Aorta (tissue), 5 donors: Measurements from ENCODE around the gene MYBPHL. TPM values are rescaled to one million over a fixed set of nuclear protein-coding genes. Genes with fewer than 3 reads are reported as not detected.
"Not testable (repeated sequence)": the region's sequence is repeated elsewhere in the genome, so short reads cannot be mapped to it uniquely, and the experiment has no call there.

Experiments
- ATAC-seq: fragments of 200-7000 bp; cut with Tn5 transposase; one replicate; pipeline ENCODE4 v1.9.1; 2022; ENCODE audit warnings: moderate library complexity; ENCODE audit not compliant: low FRiP score
- DNase-seq, 2 donors: peaks; one replicate each; pipeline ENCODE4 v3.0.0-alpha.2; 2020
- H3K27ac ChIP-seq, 2 donors: one replicate each; pipeline ENCODE4 v1.5.1; 2013; ENCODE audit warnings: low read length in 2 of 2, mild to moderate bottlenecking in 2 of 2, moderate library complexity in 2 of 2, control low read depth in 1 of 2, inconsistent platforms in 1 of 2, low read depth in 1 of 2
- H3K27me3 ChIP-seq, 2 donors: one replicate each; pipeline ENCODE4 v1.6.1; 2013; ENCODE audit warnings: control low read depth in 1 of 2, low read length in 1 of 2, mild to moderate bottlenecking in 1 of 2, moderate library complexity in 1 of 2; ENCODE audit not compliant: insufficient read depth in 2 of 2, control insufficient read depth in 1 of 2
- H3K36me3 ChIP-seq, 2 donors: one replicate each; pipeline ENCODE4 v1.6.1; 2013; ENCODE audit warnings: control low read depth in 1 of 2, low read length in 1 of 2, mild to moderate bottlenecking in 1 of 2; ENCODE audit not compliant: insufficient read depth in 2 of 2, control insufficient read depth in 1 of 2
- H3K4me1 ChIP-seq, 2 donors: one replicate each; pipeline ENCODE4 v1.6.1; 2013; ENCODE audit warnings: low read length in 2 of 2, control low read depth in 1 of 2, mild to moderate bottlenecking in 1 of 2, moderate library complexity in 1 of 2; ENCODE audit not compliant: insufficient read depth in 2 of 2, control insufficient read depth in 1 of 2
- H3K4me3 ChIP-seq, 2 donors: one replicate each; pipeline ENCODE4 v1.5.1; 2013; ENCODE audit warnings: low read length in 2 of 2, control low read depth in 1 of 2, mild to moderate bottlenecking in 1 of 2
- H3K9me3 ChIP-seq: one replicate; pipeline ENCODE4 v1.6.1; 2013; ENCODE audit warnings: mild to moderate bottlenecking, low read length; ENCODE audit not compliant: control insufficient read depth
- WGBS, 2 donors: extraction: QIAGEN DNeasy Blood & Tissue Kit; methylation state at CpG; one replicate each; pipeline ENCODE4 v1.1.7; 2013; 5-methylcytosine and 5-hydroxymethylcytosine counted together
- intact Hi-C, 2 donors: fragments of 100-400 bp; cut with DNase I; formaldehyde crosslinking; loops; one replicate each; pipeline versions ENCODE4 v1.14.2 to v1.15.0; 2022
- polyA plus RNA-seq, 2 donors: library from polyadenylated mRNA; stranded (reverse); fragments of 200-250 nt; gene quantifications; one replicate each; pipeline ENCODE4 v1.2.3, GENCODE V29; 2013
- total RNA-seq, 2 donors: library from RNA; stranded (reverse); fragmentation: NEBNext Ultra II Directional; extraction: Animal tissue kit (Norgen Biotek cat#: 25700); gene quantifications; one replicate each; pipeline ENCODE4 v1.2.1, GENCODE V29; 2021
- donor health status: healthy with polysubstance abuse.
- donor health status: Bipolar disorder and iron deficiency.
- donor health status: DM: no; HTN: no; CAD: no.
- donor health status: DM: no; HTN: no; CAD: no.
- donor health status: DM: yes; HTN: yes; CAD: no.

MYBPHL gene
- total and polyA plus RNA-seq, 4 donors: not detected

DNA sequence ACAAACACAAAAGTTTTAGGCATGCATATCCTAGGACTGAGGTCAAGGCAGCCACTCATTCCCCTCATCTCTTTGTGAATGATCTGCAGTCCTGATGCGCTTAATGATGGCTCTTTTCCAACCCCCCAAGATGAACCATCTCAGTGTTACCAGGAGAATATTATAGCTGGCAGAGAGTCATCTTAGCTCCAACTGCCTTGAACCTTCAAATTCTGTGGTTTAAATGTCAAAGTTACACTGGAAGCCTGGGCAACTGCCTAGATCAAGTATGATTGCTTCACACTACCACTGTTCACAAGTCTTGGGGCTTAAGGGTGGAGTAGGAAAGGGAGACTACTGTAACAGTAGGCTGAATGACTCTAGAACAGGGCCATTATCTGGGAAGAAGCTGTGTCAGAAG, 8.0 kb upstream of the MYBPHL start:
- Histone ChIP-seq H3K27me3 (no peaks in the 10 kb centered on the region), H3K9me3 (no peaks in the 10 kb centered on the region), H3K27ac (no peak overlapping the region), H3K36me3 (peaks cover 20 to 37% of the 10 kb centered on the region in 2 donors), H3K4me3 (no peak overlapping the region), H3K4me1 (no peaks in the 10 kb centered on the region)
- intact Hi-C loops: no loop called here
- DNase-seq: no peak
- no peak for ATAC-seq
- WGBS, 2 donors: 97 to 99% methylated on average over 1 of the region's 1 CpG

DNA sequence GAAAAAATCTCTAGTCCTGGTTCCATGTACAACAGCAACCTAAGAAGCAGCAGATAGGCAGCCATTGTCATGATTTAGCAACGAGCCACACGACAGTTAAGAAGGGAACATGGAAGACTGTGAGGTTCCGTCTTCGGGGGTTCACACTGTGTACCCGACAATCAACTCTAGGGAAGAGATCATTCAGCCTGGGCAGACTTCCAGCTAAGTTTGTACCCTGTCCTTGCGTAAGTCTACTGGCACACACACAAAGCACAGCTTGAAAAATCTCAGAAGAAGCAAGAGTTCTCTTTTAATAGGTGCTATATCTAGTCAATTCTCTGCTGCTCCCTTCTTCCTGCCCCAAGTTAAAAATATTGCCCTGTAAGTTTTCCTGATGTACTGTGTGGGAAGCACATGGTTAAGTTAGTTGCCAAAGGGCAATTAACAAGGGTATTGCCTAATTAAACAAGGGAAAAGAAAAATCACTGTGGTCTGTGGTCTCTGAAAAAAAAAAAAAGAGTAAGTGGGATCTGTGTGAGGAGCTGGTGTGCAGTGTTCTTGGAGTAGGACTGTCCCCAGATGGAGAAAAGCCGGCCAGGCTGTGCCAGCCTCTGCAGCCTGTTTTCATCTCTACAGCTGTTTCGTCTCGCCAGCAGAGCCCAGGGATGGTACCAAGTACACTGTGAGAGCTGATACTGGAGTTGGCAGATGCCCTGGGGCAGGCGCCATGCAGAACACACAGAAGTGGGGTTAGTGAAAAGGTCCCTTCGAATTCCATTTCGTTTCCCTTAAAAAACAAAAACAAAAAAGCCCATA, 6.4 kb upstream of the MYBPHL start:
- Histone ChIP-seq H3K27me3 (no peaks in the 10 kb centered on the region), H3K9me3 (no peaks in the 10 kb centered on the region), H3K27ac (no peak overlapping the region), H3K36me3 (peaks cover 18 to 34% of the 10 kb centered on the region in 2 donors), H3K4me1 (no peaks in the 10 kb centered on the region), H3K4me3 (no peak overlapping the region)
- intact Hi-C loops: no loop called here
- WGBS, 2 donors: 79 to 87% methylated on average over 12 of the region's 12 CpGs
- ATAC-seq (no peak), DNase-seq (no peak)

- no peak for DNase-seq
- Histone ChIP-seq H3K36me3 (peaks cover 15 to 27% of the 10 kb centered on the region in 2 donors), H3K9me3 (no peaks in the 10 kb centered on the region), H3K4me3 (no peak overlapping the region), H3K4me1 (no peaks in the 10 kb centered on the region), H3K27me3 (no peaks in the 10 kb centered on the region), H3K27ac (no peak overlapping the region)
- intact Hi-C loops: no loop called here
- WGBS, 2 donors: 84 to 91% methylated on average over 2 of the region's 2 CpGs
- ATAC-seq: no peak
Measured at GRCh38 chr1:109312246-109312645, 5.4 kb upstream of the MYBPHL start.

- H3K9me3 ChIP-seq: no peaks in the 10 kb centered on the region
- H3K27me3 ChIP-seq: no peaks in the 10 kb centered on the region
- H3K4me1 ChIP-seq: no peaks in the 10 kb centered on the region
- no peak overlapping the region for H3K27ac ChIP-seq
- ATAC-seq (no peak), DNase-seq (no peak)
- H3K36me3 ChIP-seq: peaks cover 11 to 17% of the 10 kb centered on the region in 2 donors
- intact Hi-C loops: no loop called here
- WGBS, 2 donors: 46 to 51% methylated on average over 2 of the region's 2 CpGs
- no peak overlapping the region for H3K4me3 ChIP-seq
Measured at GRCh38 chr1:109309347-109309746, 2.5 kb upstream of the MYBPHL start.

DNA sequence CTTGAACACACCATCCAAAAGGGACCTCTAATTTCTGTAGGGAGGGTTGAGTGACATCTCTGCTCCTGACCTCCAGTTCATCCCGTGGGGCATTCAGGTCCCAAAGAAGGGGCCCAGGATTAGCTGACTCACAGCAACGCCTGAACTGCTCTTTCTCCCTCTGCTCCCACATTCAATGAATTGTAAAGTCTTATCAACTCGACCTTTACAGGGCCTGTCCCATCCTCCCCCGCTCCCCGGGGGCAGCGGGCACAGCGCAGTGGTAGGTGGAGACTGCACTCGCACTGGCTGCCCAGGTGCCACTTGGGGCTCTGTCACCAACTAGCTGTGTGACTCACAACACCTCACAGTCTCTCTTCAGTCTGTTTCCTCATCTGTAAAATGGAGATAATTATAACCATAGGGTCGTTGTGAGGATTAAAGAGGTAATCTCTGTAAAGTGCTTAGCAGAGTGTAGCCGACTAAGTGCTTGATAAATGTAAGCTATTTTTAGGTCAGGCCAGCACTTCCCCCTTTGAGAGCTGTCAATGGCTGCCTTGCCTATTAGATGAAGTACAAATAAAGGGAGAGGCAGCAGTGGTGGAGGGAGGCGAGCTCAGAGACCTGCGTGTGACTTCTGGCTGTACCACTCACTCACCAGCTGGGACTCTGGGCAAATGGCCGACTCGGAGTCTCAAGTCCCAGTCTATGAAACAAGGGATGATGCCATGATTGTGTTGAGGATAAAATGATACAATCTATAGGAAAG, 637 bp upstream of the MYBPHL start:
- ATAC-seq (no peak), DNase-seq (no peak)
- Histone ChIP-seq H3K9me3 (no peaks in the 10 kb centered on the region), H3K27me3 (no peaks in the 10 kb centered on the region), H3K36me3 (peaks cover 4 to 9% of the 10 kb centered on the region in 2 donors), H3K4me1 (no peaks in the 10 kb centered on the region), H3K4me3 (no peak overlapping the region), H3K27ac (no peak overlapping the region)
- intact Hi-C loops: no loop called here
- 49 to 52% methylated on average over 14 of the region's 14 CpGs for WGBS, 2 donors

- not testable (repeated sequence) for H3K27ac ChIP-seq, H3K9me3 ChIP-seq, H3K4me3 ChIP-seq, H3K36me3 ChIP-seq, H3K27me3 ChIP-seq, H3K4me1 ChIP-seq, ATAC-seq, DNase-seq
- 39 to 50% methylated on average over 10 of the region's 10 CpGs for WGBS, 2 donors
- intact Hi-C loops: loop anchor here in 1 of 2 donors (2.0 kb wide), 1 partner anchor 21 kb away; no protein-coding TSS in a partner anchor
Measured at GRCh38 chr1:109305991-109306390, 820 bp downstream of the MYBPHL start.

DNA sequence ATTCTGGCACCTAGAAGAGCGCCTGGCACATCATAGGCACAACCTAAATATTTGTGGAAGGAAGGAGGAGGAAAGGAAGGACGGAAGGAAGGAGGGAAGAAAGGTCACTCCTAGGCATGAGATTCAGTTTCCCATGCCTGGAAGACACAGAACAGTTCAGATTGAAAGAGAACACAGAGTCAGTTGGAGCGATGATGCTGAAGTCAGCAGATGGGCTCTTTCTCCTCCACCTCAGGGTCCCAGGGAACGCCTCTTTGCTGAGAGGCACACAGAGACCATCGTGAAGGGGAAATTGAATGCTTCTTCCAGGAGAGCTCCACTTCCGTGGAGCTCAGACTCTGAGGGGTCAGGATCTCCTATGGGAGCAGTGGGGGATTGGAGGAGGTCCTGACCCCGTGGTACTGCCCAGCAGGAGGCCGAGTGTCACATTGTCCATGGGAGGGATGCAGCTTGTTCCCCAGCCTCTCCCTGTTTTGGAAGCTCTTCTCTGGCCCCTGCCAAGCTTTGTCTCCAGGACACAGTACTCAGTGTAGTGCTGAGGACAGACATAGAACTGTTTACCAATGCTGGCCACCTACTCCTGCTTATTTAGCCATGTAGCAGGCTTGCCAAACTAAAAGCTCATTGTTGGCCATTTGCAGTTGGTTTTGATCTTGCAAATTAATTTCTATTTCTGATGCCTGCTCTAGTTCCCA, 2.4 kb downstream of the MYBPHL start:
- Histone ChIP-seq H3K27ac (no peak overlapping the region), H3K9me3 (no peaks in the 10 kb centered on the region), H3K4me1 (no peaks in the 10 kb centered on the region), H3K27me3 (no peaks in the 10 kb centered on the region), H3K36me3 (no peaks in the 10 kb centered on the region), H3K4me3 (no peak overlapping the region)
- no peak for DNase-seq
- 53 to 55% methylated on average over 8 of the region's 8 CpGs for WGBS, 2 donors
- no peak for ATAC-seq
- intact Hi-C loops: loop anchor here in 1 of 2 donors (2.0 kb wide), 1 partner anchor 20 kb away; no protein-coding TSS in a partner anchor

GRCh38 chr1:109301874-109302273, 4.9 kb downstream of the MYBPHL start:
- H3K4me3 ChIP-seq: no peak overlapping the region
- no peaks in the 10 kb centered on the region for H3K4me1 ChIP-seq
- no peaks in the 10 kb centered on the region for H3K36me3 ChIP-seq
- H3K27me3 ChIP-seq: no peaks in the 10 kb centered on the region
- intact Hi-C loops: no loop called here
- H3K9me3 ChIP-seq: no peaks in the 10 kb centered on the region
- no peak overlapping the region for H3K27ac ChIP-seq
- ATAC-seq (no peak), DNase-seq (no peak)
- WGBS, 2 donors: 87 to 88% methylated on average over 5 of the region's 5 CpGs
